SHP77 (cell line): ENCODE measurements around the gene PLXNC1.

ENCODE experiments used
- DNase-seq, 2 experiments: peaks; one replicate each; lab custom pipeline; 2025; lab: John Stamatoyannopoulos, UW

PLXNC1 gene

DNA sequence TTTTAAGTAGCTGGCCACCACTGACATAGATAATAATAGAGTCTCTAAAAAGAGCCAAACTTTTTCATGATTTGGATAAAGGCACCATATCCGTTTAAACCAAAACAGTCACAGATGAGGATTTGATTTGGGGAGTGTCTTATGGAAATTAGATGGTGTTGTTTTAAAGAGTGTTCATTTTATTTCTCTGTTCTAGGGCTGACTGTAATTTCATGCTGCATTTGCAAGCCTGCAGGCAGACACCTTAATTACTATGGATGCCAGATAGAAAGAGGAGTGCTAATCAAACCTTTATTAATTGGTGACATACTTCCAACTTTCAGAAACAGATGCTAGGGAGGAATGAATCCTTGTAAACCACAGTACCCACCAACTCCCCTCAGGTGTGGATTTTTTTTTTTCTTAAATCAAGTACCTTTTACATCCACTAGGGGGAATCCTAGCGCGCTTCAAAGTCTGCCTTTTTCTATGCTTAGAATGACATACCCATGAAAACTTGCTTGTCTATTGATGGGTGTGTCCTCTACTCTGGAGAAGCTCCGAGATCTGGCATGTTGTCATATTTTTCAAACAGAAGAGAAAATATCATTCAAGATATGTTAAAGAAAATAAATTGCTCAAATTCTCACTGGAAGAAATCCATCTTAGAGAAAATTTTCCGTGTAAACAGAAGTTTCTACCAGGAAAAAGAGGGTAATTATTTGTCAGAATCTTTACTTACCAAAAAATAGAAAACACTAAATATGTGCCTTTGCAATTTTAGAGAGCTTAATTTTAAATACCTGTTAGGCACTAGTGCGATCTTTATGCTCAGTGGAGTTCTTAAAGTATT, 14.2 kb upstream of the PLXNC1 start:
- DNase-seq, result peak in 1 of 2 experiments; percentile 11

DNA sequence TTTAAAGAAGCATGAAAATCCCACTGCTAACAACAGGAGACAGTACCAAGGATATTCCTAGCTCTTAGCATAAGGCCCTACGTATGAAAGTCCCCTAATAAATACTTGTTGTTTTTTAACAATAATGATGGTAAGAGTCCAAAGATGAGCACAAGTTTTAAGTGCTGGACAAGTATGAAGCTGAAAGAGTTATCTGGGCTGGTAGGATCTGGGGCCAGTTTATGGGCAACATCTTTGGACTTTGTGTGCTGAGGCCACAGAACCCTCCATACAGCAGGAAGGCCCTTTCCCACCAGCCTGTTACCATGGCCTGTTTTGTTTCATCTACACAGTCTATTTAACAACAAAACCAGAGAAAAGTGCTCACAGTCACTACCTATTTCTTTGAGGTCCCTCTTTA, 12.5 kb upstream of the PLXNC1 start:
- DNase-seq, result no peak

DNA sequence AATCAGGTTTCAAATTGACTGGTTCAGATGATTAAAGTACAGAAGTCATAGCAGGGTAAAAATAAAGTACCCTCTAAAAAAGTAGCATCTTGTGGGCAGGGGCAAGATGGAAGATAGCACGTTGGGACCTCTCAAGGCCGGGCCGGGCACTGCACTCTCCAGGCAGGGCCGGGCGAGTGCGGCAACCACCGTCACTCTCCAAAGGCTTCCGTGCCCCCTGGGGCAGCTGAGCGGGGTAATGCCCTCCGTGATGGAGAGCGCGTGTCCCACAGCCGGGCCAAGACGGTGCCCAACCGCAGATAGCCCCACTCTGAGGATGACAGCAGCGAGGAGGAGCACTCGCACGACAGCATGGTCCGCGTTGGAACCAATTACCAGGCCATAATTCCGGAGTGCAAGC, 8.6 kb upstream of the PLXNC1 start:
- DNase-seq, result no peak

DNA sequence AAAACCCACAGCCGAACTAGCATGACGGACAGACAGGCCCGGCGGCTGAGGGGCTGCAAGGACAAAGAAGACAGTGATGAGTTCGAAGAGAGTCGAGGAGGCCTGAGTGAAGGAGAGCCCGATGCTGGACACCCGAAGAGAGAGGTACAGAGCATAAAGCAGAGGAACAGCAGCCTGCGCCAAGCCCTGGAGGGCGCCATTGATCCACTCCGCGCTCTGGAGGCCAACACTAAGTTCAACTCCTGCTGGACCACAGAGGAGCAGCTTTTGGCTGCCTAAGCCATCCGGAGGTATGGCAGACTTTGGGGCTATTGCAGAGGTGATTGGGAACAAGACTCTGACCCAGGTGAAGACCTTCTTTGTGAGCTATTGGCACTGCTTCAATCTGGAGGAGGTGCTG, 7.8 kb upstream of the PLXNC1 start:
- peak in 1 of 2 experiments; percentile 14 for DNase-seq

DNA sequence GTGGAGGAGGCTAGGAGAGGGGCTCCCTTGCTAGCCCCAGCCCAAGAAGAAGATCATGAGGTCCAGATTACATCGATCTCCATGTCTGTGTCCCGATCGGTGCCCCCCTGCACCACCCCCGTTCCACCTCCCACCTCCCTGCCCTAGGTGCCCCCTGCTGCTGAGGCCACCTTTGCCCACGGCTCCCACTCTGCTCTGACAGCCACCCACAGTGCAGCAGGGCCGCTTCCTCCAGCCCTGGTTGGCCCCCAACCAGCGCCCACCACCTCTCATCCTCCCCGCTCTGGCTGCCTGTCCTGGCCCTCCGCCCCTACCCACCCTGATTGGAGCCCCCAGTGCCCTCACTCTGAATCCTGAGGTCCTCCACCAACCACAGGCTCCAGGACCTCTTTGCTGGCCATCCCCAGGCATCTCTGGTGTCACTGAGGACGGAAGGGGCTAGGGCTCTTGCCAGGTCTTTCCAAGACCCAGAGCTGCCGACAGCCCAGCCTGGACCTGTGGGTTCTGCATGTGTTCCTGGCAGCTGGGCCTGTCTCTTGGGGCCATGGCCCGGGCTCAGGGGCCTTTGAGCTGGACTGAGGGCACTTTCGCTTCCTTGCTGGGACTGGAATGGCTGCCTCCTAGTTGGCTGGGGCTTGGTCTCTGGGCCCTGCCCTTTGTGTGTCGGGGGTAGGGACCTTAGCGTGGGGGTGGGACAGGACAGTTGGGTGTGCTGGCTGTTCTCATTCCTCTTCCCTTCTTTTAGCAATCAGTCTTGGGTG, 7.2 kb upstream of the PLXNC1 start:
- no peak for DNase-seq

DNA sequence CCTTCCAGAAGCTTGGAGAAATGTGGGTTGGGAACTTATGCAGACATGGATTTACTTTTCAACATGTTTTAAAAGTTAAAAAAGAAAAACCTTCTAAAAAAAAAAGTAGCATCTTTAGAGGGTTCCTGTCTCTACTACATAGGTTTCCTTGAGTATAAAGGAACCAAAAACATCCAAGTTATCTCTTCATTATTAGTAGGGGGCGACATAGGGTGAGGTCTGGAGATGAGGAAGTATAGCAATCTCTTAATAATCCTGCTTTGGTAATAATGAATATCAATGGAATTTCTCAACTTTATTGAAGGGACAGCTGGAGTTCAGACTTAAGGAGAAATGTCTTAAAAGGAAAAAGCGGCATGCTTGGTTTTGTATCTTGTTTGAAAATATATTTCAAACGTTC, 6.5 kb upstream of the PLXNC1 start:
- no peak for DNase-seq

DNA sequence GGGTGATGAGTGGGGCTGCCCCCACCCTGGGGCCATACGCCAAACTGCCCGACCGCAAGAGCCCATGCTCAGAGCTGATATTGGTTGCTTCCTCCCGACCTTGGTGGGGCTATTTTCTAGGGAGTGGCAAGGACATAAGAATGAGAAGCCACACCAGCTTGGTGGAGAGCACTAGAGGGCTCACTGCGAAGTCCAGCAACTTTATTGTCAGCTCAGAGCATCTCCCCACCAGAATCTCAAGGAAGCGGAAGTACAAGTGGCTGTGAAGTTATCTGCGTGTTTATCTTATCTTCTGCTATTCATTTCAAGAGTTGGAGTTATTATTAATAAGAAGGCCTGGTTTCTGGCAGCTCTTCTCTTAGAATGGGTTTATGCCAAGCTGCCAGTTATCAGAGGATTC, 4.9 kb upstream of the PLXNC1 start:
- DNase-seq, result no peak

DNA sequence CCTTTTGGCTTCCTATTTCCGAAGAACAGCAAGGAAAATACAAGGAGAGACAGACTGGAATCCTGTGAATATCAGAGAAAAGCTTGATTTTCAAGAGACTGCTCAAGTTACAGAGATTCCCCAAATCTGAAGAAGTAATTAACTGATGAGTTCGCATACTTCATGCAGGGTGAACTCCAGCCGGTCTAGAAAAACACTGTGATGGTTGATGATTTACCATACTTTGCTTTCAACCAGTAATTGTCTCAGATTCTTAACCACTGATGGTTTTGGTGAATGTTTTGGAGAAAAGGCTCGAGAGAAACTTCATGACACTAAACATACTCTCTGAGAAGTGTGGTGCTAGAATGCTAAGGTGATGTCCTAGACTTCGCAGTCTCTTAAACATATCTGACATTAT, 4.4 kb upstream of the PLXNC1 start:
- DNase-seq, result no peak

DNA sequence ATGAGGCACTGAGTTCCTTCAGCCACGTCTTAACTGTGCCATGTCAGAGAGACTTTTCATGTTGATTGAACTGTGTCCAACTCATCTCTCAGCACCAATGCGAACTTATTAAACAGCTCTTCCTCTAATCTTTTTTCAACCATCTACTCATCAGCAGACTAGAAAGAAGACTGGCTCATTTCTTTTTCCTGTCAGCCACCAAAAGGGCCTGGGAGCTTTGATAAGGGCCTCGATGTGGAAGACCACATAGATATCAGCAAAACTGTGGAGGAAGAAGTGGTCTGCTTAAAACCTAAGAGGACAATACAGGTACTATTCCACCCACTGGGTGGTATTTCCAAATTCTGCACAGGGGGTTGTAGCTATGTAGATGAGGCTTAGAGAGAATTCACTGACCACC, 3.6 kb upstream of the PLXNC1 start:
- no peak for DNase-seq

DNA sequence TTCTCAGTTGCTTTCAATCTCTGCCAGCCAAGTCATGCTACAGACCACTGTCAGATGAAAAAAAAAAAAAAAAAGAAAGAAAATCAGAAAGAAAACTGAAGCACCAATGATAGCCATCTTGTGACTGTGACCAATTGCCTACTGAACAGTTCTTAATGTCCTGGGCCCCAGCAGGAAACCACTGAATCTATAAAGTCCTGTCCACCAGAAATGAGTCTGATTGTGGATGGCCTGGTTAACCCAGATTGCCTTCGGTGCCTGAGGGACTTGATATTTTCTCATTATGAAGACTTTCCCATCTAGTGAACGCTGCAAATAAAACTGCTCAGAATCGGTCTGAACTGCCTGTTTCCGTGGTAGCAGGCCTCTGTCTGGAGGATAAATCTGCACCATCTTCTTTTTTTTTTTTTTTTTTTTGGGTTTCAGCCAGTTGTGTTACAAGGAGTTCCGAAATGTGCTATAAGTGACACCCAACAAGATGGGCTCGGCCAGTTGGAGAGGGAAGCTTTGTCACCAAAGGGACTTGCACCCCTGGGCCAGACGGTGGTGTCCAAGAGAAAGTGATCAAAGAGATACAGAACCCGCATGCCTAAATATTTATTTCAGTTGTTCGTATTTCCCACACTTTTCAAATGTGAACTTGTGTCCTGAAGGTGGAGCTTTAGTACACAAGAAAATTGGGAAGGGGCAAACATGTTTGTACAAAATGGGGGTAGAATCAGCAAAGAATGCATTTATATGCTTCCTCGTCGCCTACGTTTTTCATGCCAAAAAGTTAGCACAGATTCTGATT, 3.0 kb upstream of the PLXNC1 start:
- no peak for DNase-seq

DNA sequence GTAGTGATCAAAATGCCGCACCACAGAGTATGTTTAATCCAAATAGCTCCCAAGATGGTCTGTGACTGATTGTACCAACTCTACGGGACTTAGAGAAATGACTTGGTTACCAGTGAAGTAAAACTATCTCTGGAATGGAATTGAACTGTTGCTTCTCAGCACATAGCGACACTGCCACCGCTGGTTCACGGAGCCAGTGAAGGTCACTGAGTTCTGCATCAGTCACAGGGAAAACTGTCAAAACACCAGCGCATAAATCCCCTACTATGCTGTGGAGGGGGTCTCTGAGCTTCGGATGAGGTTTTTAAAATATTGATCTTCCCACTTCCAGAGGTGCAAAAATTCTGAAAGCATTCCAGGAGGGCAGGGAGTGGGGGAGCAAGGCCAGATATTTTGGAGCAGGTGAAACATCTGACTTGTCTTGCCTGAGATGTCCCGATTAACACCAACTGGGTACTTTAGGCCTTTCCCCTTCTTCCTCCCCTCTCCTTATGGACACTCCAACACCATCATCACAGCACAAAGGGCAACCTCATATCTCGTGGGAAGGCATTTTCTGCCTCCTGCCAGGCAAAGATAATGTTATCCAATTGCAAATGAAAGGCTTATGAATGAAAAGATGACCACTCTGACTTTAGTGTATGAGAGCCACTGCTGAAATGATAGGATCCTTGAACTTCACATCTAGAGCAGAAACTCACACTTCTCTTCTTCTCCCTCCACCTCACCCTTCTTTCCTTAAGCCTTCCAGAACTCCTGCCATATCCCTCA, 2.0 kb upstream of the PLXNC1 start:
- no peak for DNase-seq

DNA sequence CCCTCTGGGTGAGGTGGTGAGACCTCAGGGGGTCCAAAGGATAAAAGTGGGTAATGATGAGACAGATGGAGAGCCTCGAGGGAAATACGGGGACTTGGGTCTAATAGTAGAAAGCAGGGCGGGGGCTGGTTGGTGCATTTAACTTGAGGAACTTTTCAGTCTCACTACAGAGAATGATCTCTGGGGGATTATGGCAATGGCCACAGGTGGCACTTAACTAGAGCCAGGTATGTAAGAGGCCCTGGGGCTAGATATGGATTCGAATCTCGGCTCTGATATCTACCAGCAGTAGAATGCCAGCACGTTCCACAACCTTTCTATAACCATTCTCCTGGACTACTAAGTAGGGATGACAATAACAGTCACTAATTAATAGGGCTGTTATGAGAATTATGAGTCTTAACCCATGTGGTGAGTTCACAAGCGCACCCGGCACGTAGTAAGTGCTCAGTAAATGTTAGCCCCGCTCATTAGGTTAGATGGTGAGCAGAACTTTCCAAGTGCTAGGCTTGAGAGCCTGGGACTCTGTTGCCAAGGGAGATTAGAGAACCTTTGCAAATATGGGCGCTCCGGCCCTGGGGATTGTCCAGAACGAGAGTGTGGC, 888 bp upstream of the PLXNC1 start:
- DNase-seq, result no peak

DNA sequence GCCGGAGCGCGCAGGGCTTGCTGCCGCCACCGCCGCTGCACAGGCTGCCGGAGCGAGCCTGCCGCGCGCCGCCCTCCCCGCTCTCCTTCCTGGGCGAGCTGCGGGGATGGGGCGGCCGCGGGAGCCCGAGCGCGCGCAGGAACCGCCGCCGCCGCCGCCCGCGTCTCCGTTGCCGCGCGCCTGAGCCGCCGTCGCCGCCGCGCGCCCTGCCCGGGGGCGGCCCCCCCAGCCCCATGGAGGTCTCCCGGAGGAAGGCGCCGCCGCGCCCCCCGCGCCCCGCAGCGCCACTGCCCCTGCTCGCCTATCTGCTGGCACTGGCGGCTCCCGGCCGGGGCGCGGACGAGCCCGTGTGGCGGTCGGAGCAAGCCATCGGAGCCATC, 352 bp downstream of the PLXNC1 start:
- no peak for DNase-seq

DNA sequence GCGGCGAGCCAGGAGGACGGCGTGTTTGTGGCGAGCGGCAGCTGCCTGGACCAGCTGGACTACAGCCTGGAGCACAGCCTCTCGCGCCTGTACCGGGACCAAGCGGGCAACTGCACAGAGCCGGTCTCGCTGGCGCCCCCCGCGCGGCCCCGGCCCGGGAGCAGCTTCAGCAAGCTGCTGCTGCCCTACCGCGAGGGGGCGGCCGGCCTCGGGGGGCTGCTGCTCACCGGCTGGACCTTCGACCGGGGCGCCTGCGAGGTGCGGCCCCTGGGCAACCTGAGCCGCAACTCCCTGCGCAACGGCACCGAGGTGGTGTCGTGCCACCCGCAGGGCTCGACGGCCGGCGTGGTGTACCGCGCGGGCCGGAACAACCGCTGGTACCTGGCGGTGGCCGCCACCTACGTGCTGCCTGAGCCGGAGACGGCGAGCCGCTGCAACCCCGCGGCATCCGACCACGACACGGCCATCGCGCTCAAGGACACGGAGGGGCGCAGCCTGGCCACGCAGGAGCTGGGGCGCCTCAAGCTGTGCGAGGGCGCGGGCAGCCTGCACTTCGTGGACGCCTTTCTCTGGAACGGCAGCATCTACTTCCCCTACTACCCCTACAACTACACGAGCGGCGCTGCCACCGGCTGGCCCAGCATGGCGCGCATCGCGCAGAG, 873 bp downstream of the PLXNC1 start:
- no peak for DNase-seq

DNA sequence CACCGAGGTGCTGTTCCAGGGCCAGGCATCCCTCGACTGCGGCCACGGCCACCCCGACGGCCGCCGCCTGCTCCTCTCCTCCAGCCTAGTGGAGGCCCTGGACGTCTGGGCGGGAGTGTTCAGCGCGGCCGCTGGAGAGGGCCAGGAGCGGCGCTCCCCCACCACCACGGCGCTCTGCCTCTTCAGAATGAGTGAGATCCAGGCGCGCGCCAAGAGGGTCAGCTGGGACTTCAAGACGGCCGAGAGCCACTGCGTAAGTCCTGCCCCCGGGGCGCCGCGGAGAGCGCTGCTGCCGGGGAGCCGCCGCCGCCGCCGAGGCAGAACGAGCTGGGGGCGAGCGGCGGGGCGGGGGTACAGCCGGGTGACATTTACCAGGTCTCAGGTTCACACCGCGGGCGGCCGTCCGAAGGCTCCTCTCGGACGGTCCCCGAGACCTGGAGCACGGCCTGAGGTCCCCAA, 1.4 kb downstream of the PLXNC1 start:
- no peak for DNase-seq

DNA sequence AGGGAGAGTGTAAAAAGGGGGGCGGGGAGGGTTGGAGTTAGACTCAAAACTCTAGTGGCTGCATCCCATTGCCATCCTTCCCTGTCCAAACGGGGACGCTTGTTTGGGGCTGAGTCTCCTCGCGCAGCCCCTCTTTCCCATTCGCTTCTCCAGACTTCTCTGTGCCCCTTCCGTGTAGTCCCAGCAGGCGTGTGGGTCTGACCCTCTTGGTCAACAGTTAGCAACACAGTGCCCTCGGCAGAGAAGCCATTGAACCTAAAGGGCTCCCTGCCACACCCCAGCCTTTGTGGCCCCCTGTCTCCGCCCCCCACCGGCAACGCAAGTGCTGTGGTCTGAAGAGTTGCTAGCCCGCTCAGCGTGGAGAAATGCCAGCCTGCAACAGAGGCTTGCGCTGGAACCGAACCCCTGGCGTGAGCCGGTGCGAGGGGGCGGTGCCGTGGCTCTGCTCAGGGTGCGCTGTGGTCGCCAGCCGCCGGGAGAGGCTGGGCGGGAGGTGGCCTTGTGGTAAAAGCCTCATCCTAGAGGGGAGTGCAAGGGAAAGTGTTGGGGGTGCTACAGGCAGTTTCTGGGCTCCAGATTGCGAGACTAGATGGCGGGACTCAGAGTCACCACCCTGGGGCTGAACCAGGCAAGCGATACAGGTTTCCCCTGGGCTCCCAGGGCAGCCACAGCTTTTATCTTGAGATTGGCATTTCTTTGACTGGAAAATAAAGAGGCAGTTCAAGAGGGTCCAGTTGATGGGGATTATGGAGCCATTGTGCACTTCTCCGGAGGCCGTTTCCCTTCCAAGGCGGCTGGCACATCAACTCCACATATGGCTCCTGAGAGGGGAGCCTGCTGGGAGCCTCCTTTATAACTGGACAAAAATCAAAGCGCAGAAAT, 2.1 kb downstream of the PLXNC1 start:
- DNase-seq, result no peak

DNA sequence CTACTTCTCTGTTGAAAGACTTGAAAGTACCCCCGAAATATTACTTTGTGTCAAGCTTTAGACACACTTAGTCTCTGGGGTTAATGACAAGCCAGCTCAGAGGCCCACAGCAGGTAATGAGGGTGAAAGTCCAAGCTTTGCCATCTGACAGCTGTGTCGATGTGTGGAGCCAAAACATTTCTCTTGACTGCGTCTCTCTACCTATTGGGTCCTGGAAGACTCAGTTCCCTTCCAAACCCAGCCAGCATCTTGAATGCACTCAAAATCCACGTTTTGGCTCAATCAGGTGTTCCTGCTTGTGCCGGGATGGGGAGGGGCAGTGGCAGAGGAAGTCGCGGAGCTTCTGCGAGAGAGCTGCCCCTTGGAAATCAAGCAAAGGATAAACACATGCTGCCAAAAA, 3.2 kb downstream of the PLXNC1 start:
- no peak for DNase-seq

DNA sequence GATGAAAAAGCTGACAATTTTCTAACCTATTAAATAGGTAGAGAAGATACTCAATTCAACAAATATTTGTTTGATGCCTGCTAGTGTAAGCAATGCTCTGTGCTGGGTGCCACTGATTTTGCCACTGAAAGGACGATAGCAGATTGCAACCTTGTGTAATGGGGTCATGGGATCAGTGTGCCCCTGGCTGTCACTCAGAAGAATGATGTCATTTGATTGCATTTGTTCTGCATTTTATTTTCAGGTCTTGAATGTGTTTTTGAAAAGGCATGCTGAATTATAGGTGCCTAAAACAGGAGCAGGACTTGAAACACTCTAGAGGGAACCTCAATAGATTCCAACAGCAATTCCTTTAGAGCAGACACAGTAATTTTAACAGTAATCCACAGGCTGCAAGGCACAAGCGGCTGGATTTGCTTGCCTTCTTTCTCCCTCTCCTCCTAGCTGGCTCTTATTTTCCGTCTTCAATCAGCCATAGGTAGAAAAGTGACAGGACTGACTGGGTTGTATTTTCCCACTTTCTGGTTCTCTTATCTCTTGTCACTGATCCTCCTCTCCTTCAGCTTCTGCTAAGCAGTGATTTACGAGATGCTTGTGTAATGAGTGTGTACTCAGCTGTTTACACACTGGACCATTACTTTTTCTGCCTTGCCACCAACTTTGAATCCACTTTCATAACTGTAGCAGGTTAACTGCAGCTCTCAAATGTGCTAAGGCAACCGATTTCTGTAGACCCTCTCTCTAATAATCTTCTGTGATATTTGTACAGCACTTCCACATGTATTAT, 4.1 kb downstream of the PLXNC1 start:
- peak in 1 of 2 experiments; percentile 6 for DNase-seq

DNA sequence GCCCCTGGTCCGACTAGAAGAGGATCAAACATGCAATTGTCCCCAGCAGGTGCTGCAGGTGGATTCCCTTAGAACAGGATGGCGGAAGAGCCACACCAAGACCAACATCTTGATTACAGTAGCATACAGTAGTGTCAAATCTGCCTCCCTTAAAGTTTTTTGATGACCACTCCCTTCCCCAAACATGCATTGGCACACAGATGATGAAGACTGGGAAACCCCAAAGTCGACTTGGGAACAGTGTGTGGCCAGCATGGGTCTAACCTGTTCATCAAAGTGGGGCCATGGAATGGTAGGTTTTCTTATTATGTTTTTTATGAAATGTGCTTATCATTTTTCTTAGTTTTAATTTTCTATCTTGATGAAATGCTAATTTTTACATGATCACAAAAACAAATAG, 8.8 kb downstream of the PLXNC1 start:
- no peak for DNase-seq
